Measurements from ENCODE around the gene S100A5.
"Not testable (repeated sequence)": the region's sequence is repeated elsewhere in the genome, so short reads cannot be mapped to it uniquely, and the experiment has no call there.

The S100A5 gene

GRCh38 chr1:153540394-153541361 lies at the start of gene S100A5:
Gene S100A5, minus strand, starts transcription at chr1:153540934. Its CDS starts 743 bp downstream, at chr1:153540191.
- Histone ChIP-seq H3K4me1 (ENCODE audit: insufficient read depth, low read length) (peaks cover 25% of the 10 kb centered on the region), H3K9ac (ENCODE audit: low read depth, low read length) (no peak within 1 kb of the TSS), H3K27me3 (ENCODE audit: insufficient read depth, low read length) (peaks cover 17% of the 10 kb centered on the region), H3K4me3 (ENCODE audit: low read length) (no peak within 1 kb of the TSS), H3K9me3 (ENCODE audit: insufficient read depth, low read depth, low read length) (no peaks in the 10 kb centered on the region), H3K27ac (ENCODE audit: low read length) (no peak within 1 kb of the TSS), H3K36me3 (ENCODE audit: insufficient read depth, low read depth, low read length) (no peaks in the 10 kb centered on the region)

- H3K9me3 ChIP-seq (ENCODE audit: insufficient read depth, low read depth, low read length) = no peaks in the 10 kb centered on the region
- no peak overlapping the region for H3K27ac ChIP-seq (ENCODE audit: low read length)
- H3K4me3 ChIP-seq (ENCODE audit: low read length) = no peak overlapping the region
- no peaks in the 10 kb centered on the region for H3K4me1 ChIP-seq (ENCODE audit: insufficient read depth, low read length)
- H3K9ac ChIP-seq (ENCODE audit: low read depth, low read length) = no peak overlapping the region
- no peaks in the 10 kb centered on the region for H3K27me3 ChIP-seq (ENCODE audit: insufficient read depth, low read length)
- no peaks in the 10 kb centered on the region for H3K36me3 ChIP-seq (ENCODE audit: insufficient read depth, low read depth, low read length)
Measured at GRCh38 chr1:153588482-153588881, 47.7 kb upstream of the S100A5 start.

- H3K27ac ChIP-seq (ENCODE audit: low read length); H3K4me1 ChIP-seq (ENCODE audit: insufficient read depth, low read length); H3K27me3 ChIP-seq (ENCODE audit: insufficient read depth, low read length); H3K9me3 ChIP-seq (ENCODE audit: insufficient read depth, low read depth, low read length); H3K36me3 ChIP-seq (ENCODE audit: insufficient read depth, low read depth, low read length); H3K4me3 ChIP-seq (ENCODE audit: low read length); H3K9ac ChIP-seq (ENCODE audit: low read depth, low read length): not testable (repeated sequence)
Measured at GRCh38 chr1:153588033-153588432, 47.3 kb upstream of the S100A5 start.

GRCh38 chr1:153587314-153587713 lies 46.6 kb upstream of the S100A5 start:
- H3K9ac ChIP-seq (ENCODE audit: low read depth, low read length) = no peak overlapping the region
- H3K4me1 ChIP-seq (ENCODE audit: insufficient read depth, low read length) = no peaks in the 10 kb centered on the region
- H3K27me3 ChIP-seq (ENCODE audit: insufficient read depth, low read length) = no peaks in the 10 kb centered on the region
- no peak overlapping the region for H3K27ac ChIP-seq (ENCODE audit: low read length)
- H3K4me3 ChIP-seq (ENCODE audit: low read length) = no peak overlapping the region
- no peaks in the 10 kb centered on the region for H3K36me3 ChIP-seq (ENCODE audit: insufficient read depth, low read depth, low read length)
- no peaks in the 10 kb centered on the region for H3K9me3 ChIP-seq (ENCODE audit: insufficient read depth, low read depth, low read length)

- Histone ChIP-seq H3K4me3 (ENCODE audit: low read length) (no peak overlapping the region), H3K27ac (ENCODE audit: low read length) (no peak overlapping the region), H3K36me3 (ENCODE audit: insufficient read depth, low read depth, low read length) (no peaks in the 10 kb centered on the region), H3K27me3 (ENCODE audit: insufficient read depth, low read length) (no peaks in the 10 kb centered on the region), H3K4me1 (ENCODE audit: insufficient read depth, low read length) (no peaks in the 10 kb centered on the region), H3K9me3 (ENCODE audit: insufficient read depth, low read depth, low read length) (no peaks in the 10 kb centered on the region), H3K9ac (ENCODE audit: low read depth, low read length) (no peak overlapping the region)
Measured at GRCh38 chr1:153586347-153586746, 45.6 kb upstream of the S100A5 start.

- Histone ChIP-seq H3K36me3 (ENCODE audit: insufficient read depth, low read depth, low read length) (no peaks in the 10 kb centered on the region), H3K4me1 (ENCODE audit: insufficient read depth, low read length) (no peaks in the 10 kb centered on the region), H3K4me3 (ENCODE audit: low read length) (no peak overlapping the region), H3K9me3 (ENCODE audit: insufficient read depth, low read depth, low read length) (no peaks in the 10 kb centered on the region), H3K9ac (ENCODE audit: low read depth, low read length) (no peak overlapping the region), H3K27ac (ENCODE audit: low read length) (no peak overlapping the region), H3K27me3 (ENCODE audit: insufficient read depth, low read length) (no peaks in the 10 kb centered on the region)
Measured at GRCh38 chr1:153585006-153585405, 44.3 kb upstream of the S100A5 start.

GRCh38 chr1:153583976-153584375 lies 43.2 kb upstream of the S100A5 start:
- H3K9ac ChIP-seq (ENCODE audit: low read depth, low read length) = no peak overlapping the region
- no peaks in the 10 kb centered on the region for H3K27me3 ChIP-seq (ENCODE audit: insufficient read depth, low read length)
- H3K4me3 ChIP-seq (ENCODE audit: low read length) = no peak overlapping the region
- no peaks in the 10 kb centered on the region for H3K9me3 ChIP-seq (ENCODE audit: insufficient read depth, low read depth, low read length)
- H3K36me3 ChIP-seq (ENCODE audit: insufficient read depth, low read depth, low read length) = no peaks in the 10 kb centered on the region
- no peak overlapping the region for H3K27ac ChIP-seq (ENCODE audit: low read length)
- H3K4me1 ChIP-seq (ENCODE audit: insufficient read depth, low read length) = peaks cover under 1% of the 10 kb centered on the region; the same call in 1 of the 2 replicates

- not testable (repeated sequence) for H3K4me3 ChIP-seq (ENCODE audit: low read length); H3K27me3 ChIP-seq (ENCODE audit: insufficient read depth, low read length); H3K36me3 ChIP-seq (ENCODE audit: insufficient read depth, low read depth, low read length); H3K9me3 ChIP-seq (ENCODE audit: insufficient read depth, low read depth, low read length); H3K9ac ChIP-seq (ENCODE audit: low read depth, low read length); H3K27ac ChIP-seq (ENCODE audit: low read length); H3K4me1 ChIP-seq (ENCODE audit: insufficient read depth, low read length)
Measured at GRCh38 chr1:153583514-153583913, 42.8 kb upstream of the S100A5 start.

GRCh38 chr1:153582836-153583235 lies 42.1 kb upstream of the S100A5 start:
- H3K4me3 ChIP-seq (ENCODE audit: low read length) = not testable (repeated sequence)

GRCh38 chr1:153578936-153579335 lies 38.2 kb upstream of the S100A5 start:
- no peak overlapping the region for H3K9ac ChIP-seq (ENCODE audit: low read depth, low read length)
- no peaks in the 10 kb centered on the region for H3K27me3 ChIP-seq (ENCODE audit: insufficient read depth, low read length)
- no peak overlapping the region for H3K27ac ChIP-seq (ENCODE audit: low read length)

More at GRCh38 chr1:153582836-153583235, 42.1 kb upstream of the S100A5 start:
- H3K9me3 ChIP-seq (ENCODE audit: insufficient read depth, low read depth, low read length); H3K27me3 ChIP-seq (ENCODE audit: insufficient read depth, low read length); H3K4me1 ChIP-seq (ENCODE audit: insufficient read depth, low read length); H3K36me3 ChIP-seq (ENCODE audit: insufficient read depth, low read depth, low read length); H3K9ac ChIP-seq (ENCODE audit: low read depth, low read length); H3K27ac ChIP-seq (ENCODE audit: low read length): not testable (repeated sequence)

GRCh38 chr1:153578490-153578889 lies 37.8 kb upstream of the S100A5 start:
- H3K27ac ChIP-seq (ENCODE audit: low read length) = no peak overlapping the region

More at GRCh38 chr1:153578936-153579335, 38.2 kb upstream of the S100A5 start:
- peaks cover 6% of the 10 kb centered on the region; the same call in 1 of the 2 replicates for H3K4me1 ChIP-seq (ENCODE audit: insufficient read depth, low read length)
- H3K9me3 ChIP-seq (ENCODE audit: insufficient read depth, low read depth, low read length) = no peaks in the 10 kb centered on the region
- H3K36me3 ChIP-seq (ENCODE audit: insufficient read depth, low read depth, low read length) = no peaks in the 10 kb centered on the region
- H3K4me3 ChIP-seq (ENCODE audit: low read length) = no peak overlapping the region

GRCh38 chr1:153577624-153578051 lies 36.9 kb upstream of the S100A5 start:
- Histone ChIP-seq H3K9ac (ENCODE audit: low read depth, low read length) (no peak overlapping the region), H3K9me3 (ENCODE audit: insufficient read depth, low read depth, low read length) (no peaks in the 10 kb centered on the region), H3K27me3 (ENCODE audit: insufficient read depth, low read length) (no peaks in the 10 kb centered on the region), H3K4me3 (ENCODE audit: low read length) (no peak overlapping the region), H3K27ac (ENCODE audit: low read length) (no peak overlapping the region), H3K4me1 (ENCODE audit: insufficient read depth, low read length) (peaks cover 6% of the 10 kb centered on the region; the same call in 1 of the 2 replicates), H3K36me3 (ENCODE audit: insufficient read depth, low read depth, low read length) (no peaks in the 10 kb centered on the region)

More at GRCh38 chr1:153578490-153578889, 37.8 kb upstream of the S100A5 start:
- Histone ChIP-seq H3K9ac (ENCODE audit: low read depth, low read length) (no peak overlapping the region), H3K4me1 (ENCODE audit: insufficient read depth, low read length) (peaks cover 6% of the 10 kb centered on the region; the same call in 1 of the 2 replicates), H3K4me3 (ENCODE audit: low read length) (no peak overlapping the region), H3K9me3 (ENCODE audit: insufficient read depth, low read depth, low read length) (no peaks in the 10 kb centered on the region), H3K27me3 (ENCODE audit: insufficient read depth, low read length) (no peaks in the 10 kb centered on the region), H3K36me3 (ENCODE audit: insufficient read depth, low read depth, low read length) (no peaks in the 10 kb centered on the region)
